SK-N-SH treated with all-trans-retinoic acid at 6 μM for 48 hours (cell line): Measurements from ENCODE around the gene PNN.
"Not testable (repeated sequence)": the region's sequence is repeated elsewhere in the genome, so short reads cannot be mapped to it uniquely, and the experiment has no call there.

Experiments
- CSDC2 ChIP-seq: fragments of 250-450 bp; sonication (Bioruptor Pico); IDR thresholded peaks from 2 replicates; pipeline ENCODE4 v1.5.0; 2020; ENCODE audit warnings: mild to moderate bottlenecking, moderate library complexity
- CSRNP3 ChIP-seq: fragments of 250-450 bp; sonication (Bioruptor Pico); IDR thresholded peaks from 2 replicates; pipeline ENCODE4 v1.5.1; 2021; ENCODE audit warnings: mild to moderate bottlenecking, moderate library complexity
- ISL1 ChIP-seq: fragments of 250-450 bp; sonication (Bioruptor Pico); IDR thresholded peaks from 2 replicates; pipeline ENCODE4 v2.1.2; 2022; ENCODE audit warnings: mild to moderate bottlenecking, moderate library complexity
- PPARA ChIP-seq: fragments of 250-450 bp; sonication (Bioruptor Pico); IDR thresholded peaks from 2 replicates; pipeline ENCODE4 v1.5.0; 2020; ENCODE audit warnings: mild to moderate bottlenecking, borderline replicate concordance
- SNAI2 ChIP-seq: fragments of 250-450 bp; sonication (Bioruptor Pico); IDR thresholded peaks from 2 replicates; pipeline ENCODE4 v1.5.0; 2020; ENCODE audit warnings: mild to moderate bottlenecking, moderate library complexity
- ZNF70 ChIP-seq: fragments of 450-650 bp; formaldehyde crosslinking; IDR thresholded peaks from 2 replicates; pipeline ENCODE4 v1.5.0; 2020; ENCODE audit warnings: mild to moderate bottlenecking, moderate library complexity

- TF ChIP-seq ZNF70, CSRNP3, ISL1, PPARA, SNAI2, CSDC2 (CRISPR knock-in tag): not testable (repeated sequence)
These were observed 37.2 kb upstream of the PNN start for GRCh38 chr14:39137835-39138234.
